Measurements from ENCODE around the gene NPHP4. TPM values are rescaled to one million over a fixed set of nuclear protein-coding genes. Genes with fewer than 3 reads are reported as not detected.

The NPHP4 gene
- total and polyA plus RNA-seq, 2 donors (not counting 3 experiments of a cell fraction or from before 2014, with no cell fraction given): 4.4 to 11.7 TPM

DNA sequence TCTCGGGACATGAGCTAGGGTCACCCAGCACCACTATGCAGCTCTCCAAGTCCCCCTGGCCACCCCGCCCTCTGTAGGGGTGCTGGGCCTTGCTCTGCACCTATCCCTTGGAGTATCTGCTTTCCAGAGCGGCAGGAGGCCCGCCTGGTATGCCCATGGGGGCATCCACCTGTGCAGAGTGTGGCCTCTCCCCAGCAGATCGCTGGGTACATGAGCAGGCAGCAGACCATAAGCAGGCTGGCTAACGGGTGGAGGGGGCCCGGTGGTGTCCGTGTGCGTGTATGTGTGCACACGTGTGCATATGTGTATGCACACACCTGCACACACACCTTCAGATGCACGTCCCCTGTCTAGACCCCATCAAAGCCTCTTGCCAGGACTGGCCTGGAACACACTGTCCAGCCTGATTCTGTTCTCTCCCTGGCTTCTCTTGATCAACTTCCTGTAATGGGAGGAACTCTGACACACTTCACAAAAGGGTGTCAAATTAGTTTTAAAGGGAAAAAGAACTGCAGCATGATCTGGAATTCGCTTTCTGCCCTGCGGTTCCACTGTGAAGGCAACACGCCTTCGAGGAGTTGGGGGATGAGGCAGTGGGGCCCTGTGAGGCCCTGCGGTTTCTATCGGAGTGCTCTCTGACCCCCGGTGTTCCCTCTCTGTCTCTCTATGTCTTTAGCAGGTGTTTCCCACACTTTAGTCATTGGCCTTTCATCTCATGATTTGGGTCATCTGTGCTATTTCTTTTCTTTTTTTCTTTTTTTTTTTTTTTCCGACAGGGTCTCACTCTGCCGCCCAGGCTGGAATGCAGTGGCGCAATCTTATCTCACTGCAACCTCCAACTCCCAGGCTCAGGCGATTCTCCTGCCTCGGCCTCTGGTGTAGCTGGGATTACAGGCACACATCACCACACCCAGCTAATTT is 17.2 kb upstream of the NPHP4 start:
- no peak overlapping the region for H3K27ac ChIP-seq (ENCODE audit: insufficient read depth, low read depth, low read length)
- no peaks in the 10 kb centered on the region for H3K9me3 ChIP-seq (replicated peaks; ENCODE audit: control insufficient read depth, insufficient read depth, low read length)
- H3K36me3 ChIP-seq (ENCODE audit: control insufficient read depth in 2 of 2, extremely low read depth in 1 of 2, insufficient read depth in 2 of 2, low read length in 2 of 2): no peaks in the 10 kb centered on the region
- POLR2A ChIA-PET: no interaction called here
- H3K27me3 ChIP-seq (ENCODE audit: control insufficient read depth in 2 of 2, insufficient read depth in 2 of 2, low read length in 2 of 2): no peaks in the 10 kb centered on the region
- H4K20me1 ChIP-seq (replicated peaks; ENCODE audit: control insufficient read depth, extremely low read depth, insufficient read depth, low read length): no peaks in the 10 kb centered on the region
- intact Hi-C loops (cut with micrococcal nuclease): no loop called here
- H3K79me2 ChIP-seq (ENCODE audit: control insufficient read depth, insufficient read depth, low read length): no peaks in the 10 kb centered on the region
- H3K9me1 ChIP-seq (replicated peaks; ENCODE audit: control insufficient read depth, extremely low read depth, insufficient read depth, low read length): no peaks in the 10 kb centered on the region
- BruUV-seq (replicated peaks): no TSS peak
- H3K4me2 ChIP-seq (ENCODE audit: insufficient read depth, low read length): no peak overlapping the region
- H2AFZ ChIP-seq (ENCODE audit: low read depth, low read length): no peak overlapping the region
- FAIRE-seq (no peak), DNase-seq (ENCODE audit: low read depth, low spot score) (no peak)
- H3K4me1 ChIP-seq (ENCODE audit: control insufficient read depth, extremely low read depth, insufficient read depth, low read length): no peaks in the 10 kb centered on the region
- H3K9ac ChIP-seq (replicated peaks; ENCODE audit: extremely low read depth, insufficient read depth, low read length): no peak overlapping the region
- TF ChIP-seq JUN (IDR thresholded peaks at IDR 0.05; ENCODE audit: borderline replicate concordance, insufficient read depth, insufficient read length, low read depth) (no peak), EZH2 (IDR thresholded peaks at IDR 0.05; ENCODE audit: borderline replicate concordance, low read depth, low read length, severe bottlenecking) (no peak), MYC (IDR thresholded peaks at IDR 0.05; ENCODE audit: low read depth, low read length) (no peak), POLR2A (IDR thresholded peaks at IDR 0.05; ENCODE audit: low read depth, low read length) (no peak), POLR2AphosphoS5 (IDR thresholded peaks at IDR 0.05; ENCODE audit: insufficient read depth, low read depth, low read length) (no peak), GATA2 (IDR thresholded peaks at IDR 0.05; ENCODE audit: insufficient read depth, insufficient read length, low read depth, low read length) (no peak), FOS (IDR thresholded peaks at IDR 0.05; ENCODE audit: borderline replicate concordance, insufficient read depth, low read length) (no peak), CTCF (IDR thresholded peaks at IDR 0.05; ENCODE audit: extremely low read depth in 1 of 2, insufficient read depth in 1 of 2, low read depth in 1 of 2, low read length in 2 of 2) (no peak)
- TF ChIP-seq, protein P1, sequence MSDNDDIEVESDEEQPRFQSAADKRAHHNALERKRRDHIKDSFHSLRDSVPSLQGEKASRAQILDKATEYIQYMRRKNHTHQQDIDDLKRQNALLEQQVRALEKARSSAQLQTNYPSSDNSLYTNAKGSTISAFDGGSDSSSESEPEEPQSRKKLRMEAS (IDR thresholded peaks at IDR 0.05; ENCODE audit: insufficient read depth, insufficient read length): no peak
- CTCF ChIA-PET: no interaction called here
- dilution Hi-C loops (cut with MboI; ENCODE audit: extremely low pct_ligation_motif_present, low sequenced_read_pairs): no loop called here
- H3K4me3 ChIP-seq (replicated peaks in 1 of 3; ENCODE audit: insufficient read depth in 1 of 3, low read depth in 1 of 3, low read length in 3 of 3): no peak overlapping the region

Data from endothelial cell of umbilical vein (primary cell).